ENCODE results near the gene RAB11FIP5.
"Not testable (repeated sequence)": the region's sequence is repeated elsewhere in the genome, so short reads cannot be mapped to it uniquely, and the experiment has no call there.

Gene RAB11FIP5

DNA sequence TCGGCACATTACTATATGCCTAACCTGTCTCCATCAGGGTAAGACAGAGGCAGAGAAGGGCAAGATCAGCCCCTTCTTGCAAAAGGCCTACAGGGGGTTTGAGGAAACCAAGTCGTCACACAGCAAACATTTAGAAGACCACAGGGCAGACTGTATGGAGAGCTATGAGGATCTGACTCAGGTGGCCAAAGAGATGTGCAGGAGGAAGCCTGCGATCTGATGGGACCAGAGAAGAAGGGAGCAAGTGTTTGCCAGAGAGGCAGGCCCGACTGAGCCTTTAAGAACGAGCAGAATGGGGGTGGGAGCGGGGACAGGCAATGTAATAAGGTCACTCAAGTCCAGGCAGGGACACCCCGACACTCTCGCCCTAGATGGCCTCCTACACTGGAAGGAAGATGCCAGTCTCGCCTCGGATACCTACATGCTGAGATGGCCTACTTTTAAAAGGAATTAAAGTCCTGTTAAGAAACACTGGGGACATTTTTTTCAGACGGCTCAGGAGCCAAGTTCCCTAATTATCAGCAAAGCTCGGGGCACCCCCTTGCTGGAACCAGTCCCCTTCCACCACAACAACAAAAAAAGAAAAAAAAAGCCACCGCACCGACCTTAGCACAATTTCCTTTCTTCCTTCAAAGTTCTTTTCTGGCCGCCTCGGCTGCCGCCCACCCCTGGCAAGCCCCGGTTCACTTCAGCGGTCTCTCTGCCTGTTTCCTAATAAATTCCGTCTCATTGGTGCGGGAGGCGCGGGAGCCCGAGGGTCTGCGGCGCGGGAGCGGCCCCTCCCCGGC lies 42.7 kb downstream of the RAB11FIP5 start:
- DNase-seq = no peak

DNA sequence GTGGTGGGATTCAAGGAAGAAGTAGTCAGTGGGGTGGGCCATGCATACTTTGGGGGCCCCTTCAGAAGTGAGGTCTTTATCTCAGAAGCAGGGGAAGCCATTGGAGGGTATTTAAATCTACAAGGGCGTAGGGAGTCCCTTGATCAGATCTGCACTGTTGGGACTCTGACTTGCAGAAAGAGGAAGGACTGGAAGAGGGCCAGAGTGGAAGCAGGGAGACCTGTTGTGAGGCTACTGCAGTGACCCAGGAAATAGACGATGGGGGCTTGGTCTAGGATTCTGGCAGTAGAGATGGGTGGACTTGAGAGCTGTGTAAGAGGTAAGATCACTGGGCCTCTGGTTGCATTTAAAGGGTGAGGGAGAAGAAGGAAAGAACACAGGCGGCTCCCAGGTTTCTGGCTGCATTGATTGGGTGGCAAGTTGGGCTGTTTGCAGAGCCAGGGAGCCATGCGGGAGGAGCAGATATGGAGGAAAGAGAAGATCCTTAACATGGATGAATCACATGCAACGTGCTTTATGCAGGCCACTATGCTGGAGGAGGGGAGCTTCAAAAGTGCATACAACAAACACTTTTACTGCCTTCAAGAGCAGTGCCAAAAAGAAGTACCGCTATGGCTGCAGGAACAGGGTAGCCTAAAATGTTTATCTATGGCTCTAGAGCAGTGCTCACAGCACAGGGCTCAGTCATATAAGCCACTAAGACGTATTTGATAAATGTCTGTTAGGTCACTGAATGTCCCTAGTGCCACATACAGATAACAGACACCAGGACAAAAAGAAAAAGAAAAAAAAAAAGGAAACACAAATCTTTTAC lies 43.5 kb downstream of the RAB11FIP5 start:
- no peak for DNase-seq

DNA sequence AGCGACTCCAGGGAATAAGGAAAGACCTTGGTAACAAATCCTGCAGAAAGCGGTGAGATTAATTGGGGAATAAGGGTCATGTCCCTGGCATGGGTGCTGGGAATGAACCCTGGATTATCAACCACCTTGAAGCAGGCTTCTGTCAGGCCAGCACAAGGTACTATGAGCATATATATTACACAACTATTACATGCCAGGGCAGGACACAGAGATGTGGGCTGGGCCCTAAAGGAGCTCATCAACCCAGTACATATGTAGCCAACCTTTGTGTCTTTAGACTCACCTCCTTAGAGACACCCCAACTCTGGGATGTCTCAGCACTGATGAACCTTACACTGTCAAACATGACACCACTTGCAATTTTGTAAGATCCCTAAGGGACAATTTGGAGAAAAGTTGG lies 44.6 kb downstream of the RAB11FIP5 start:
- DNase-seq = no peak

- DNase-seq = no peak
These were observed 45.7 kb downstream of the RAB11FIP5 start for GRCh38 chr2:73067043-73067442.

- DNase-seq = not testable (repeated sequence)
These were observed 47.7 kb downstream of the RAB11FIP5 start for GRCh38 chr2:73065070-73065469.

- no peak for DNase-seq
These were observed 48.6 kb downstream of the RAB11FIP5 start for GRCh38 chr2:73063909-73064875.

DNA sequence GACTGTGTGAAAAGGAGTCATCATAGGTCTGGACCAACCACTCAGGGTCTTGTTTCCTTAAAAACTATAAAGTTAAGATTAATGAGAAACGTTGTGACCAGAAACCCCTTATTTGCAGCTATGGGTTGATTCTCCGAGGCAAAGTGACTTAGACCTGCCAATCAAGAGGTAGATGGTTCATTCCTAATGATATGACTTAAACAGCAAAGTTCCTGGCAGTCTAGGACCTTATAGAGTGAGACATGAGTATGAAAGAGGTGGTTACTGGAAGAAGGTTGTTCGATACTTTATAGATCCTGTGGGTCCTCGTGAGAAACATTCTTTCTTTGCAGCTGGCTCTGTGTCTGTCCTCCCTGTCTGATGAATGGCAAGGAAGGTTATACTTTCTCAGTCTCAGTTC lies 49.3 kb downstream of the RAB11FIP5 start:
- no peak for DNase-seq

DNA sequence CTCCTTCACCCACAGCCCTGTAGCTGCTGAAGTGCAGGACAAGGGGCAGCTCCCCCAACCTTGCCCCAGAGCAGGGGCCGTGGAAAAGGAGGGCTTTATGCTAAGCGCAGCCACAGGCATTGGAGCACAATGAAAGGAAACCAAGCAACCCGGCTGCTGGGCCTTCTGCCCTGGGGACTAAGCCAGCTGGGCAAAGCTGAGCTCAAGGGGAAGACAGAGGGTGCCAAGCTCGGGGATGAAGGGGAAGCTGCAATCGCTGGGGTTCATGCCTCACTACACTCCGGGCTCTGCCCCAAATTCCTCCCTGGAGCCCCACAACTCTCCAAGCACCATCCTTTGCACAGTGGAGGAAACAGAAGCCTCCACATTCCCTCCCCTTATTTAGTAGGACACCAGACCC lies 53.6 kb downstream of the RAB11FIP5 start:
- DNase-seq = no peak

GRCh38 chr2:73054980-73055379 lies 57.8 kb downstream of the RAB11FIP5 start:
- no peak for DNase-seq

DNA sequence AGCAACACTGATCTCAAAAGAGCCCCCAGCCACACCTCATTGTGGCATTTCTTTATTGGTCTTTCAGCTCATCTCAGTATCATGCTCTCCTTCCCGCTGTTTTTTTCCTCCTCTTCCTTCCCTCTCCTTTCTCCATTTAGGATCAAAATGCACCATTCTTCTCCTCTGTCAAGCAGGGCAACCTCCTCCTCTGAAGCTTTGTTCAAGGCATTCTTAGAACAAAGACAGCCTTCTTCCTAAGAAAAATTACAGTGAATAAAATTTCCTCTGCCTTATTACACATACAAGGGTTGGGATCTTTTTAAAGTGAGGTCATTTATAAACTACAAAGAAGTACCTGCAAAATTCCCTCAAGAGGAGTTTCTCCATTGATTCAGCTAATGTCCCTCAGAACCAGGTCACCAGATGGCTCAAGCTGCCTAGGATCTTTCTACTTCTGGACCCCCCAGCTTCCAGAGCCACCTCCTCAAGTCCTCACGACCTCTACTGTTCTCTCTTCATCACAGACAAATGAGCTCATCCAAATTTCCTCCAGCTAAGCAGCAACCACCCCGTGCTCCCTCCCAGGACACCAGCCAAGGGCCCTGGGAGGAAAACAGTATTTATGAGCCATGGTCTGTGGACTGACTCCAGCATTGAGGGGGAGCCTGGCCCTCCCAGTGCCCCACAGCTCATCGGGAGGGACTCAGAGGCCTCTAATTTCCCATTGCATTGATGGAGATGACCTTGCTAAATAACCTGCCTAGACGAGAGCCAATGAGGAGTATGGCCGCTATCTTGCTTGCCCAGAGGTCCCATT lies 59.2 kb downstream of the RAB11FIP5 start:
- DNase-seq = no peak

DNA sequence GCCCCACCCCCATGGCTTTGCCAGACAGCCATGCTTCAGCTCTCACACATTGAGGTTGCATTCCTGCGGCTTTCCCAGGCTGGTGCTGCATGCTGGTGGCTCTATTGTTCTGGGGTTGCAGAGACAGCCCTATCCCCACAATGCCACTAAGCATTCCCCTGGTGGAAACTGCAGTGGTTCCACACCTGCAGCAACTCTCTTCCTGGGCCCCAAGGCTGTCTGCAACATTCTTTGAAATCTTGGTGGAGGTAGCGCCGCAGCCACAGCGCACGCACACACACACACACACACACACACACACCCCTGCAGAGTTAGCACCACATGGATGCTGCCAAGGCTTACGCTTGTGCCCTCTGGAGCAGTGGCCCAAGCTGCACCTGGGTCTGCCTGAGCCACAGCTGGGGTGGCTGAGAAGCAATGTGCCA lies 62.6 kb downstream of the RAB11FIP5 start:
- DNase-seq = no peak

GRCh38 chr2:73043929-73044832 lies 68.6 kb downstream of the RAB11FIP5 start:
- no peak for DNase-seq

GRCh38 chr2:73043276-73043675 lies 69.5 kb downstream of the RAB11FIP5 start:
- no peak for DNase-seq

GRCh38 chr2:73037947-73038585 lies 74.7 kb downstream of the RAB11FIP5 start:
- no peak for DNase-seq

DNA sequence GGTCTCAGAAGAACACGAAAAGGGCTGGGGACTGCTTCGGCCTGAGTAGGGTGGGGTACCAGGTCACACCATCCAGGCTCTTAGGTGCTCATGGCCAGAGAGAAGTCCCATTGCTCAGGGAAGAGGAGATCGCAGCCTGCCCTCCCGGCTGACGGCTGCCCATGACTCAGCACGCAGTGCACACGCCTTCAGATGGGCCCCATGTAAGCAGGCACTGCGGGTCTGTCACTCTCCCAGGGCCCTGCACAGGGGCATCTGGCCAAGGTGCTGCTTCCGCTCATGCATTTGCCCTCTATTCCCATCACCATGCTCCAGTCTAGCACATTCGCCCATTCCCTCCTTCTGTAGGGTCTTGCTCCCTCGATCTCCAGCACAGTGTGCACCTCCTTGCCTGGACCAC lies 76.0 kb downstream of the RAB11FIP5 start:
- no peak for DNase-seq

- no peak for DNase-seq
These were observed 76.6 kb downstream of the RAB11FIP5 start for GRCh38 chr2:73035899-73036711.

DNA sequence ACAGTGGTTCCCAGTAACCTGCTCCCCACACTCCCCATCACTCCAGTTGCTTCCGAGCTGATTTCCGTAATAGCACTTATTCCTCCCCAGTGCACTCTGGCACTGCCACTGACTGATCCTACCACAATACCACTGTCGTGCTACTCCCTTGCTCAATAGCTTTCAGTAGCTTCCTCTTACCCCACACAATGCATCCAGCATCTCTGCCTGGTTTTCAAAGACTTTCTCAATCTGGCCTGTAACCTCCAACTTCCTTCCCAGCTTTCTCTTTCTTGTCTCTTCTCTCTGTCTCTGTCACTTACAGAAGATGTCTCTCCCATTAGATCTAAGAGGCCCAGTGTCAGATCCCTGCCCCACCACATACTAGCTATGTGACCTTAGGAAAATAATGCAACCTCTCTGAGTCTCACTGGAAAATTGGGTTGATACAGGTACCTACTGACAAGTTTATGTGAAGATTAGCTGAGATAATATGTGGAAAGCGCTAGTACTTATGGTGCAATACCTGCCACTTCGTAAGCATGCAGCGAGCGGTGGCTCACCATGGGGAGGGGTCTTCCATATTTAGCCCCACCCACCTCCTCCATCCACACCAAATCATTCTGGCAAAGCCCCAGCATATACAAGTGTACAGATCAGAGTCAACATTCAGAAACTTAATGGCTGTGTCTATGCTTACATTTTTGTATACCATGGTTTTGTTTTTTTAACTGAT lies 77.9 kb downstream of the RAB11FIP5 start:
- DNase-seq = no peak

GRCh38 chr2:73033766-73034381 lies 78.9 kb downstream of the RAB11FIP5 start:
- no peak for DNase-seq
